Keratinocyte (primary cell): ENCODE measurements around the gene NRG2. TPM values are rescaled to one million over a fixed set of nuclear protein-coding genes. Genes with fewer than 3 reads are reported as not detected.

Source experiments
- DNase-seq: peaks from one replicate; pipeline ENCODE4 v3.0.0-alpha.2; 2011; ENCODE audit warnings: low read depth, missing footprints, low spot score
- FAIRE-seq: peaks from 2 replicates; lab custom pipeline; 2011; peaks lifted over from hg19 to GRCh38; lab: Jason Lieb, UNC
- H2AFZ ChIP-seq: 2 replicates; pipeline ENCODE4 v1.6.0; 2012; ENCODE audit warnings: low read length, control low read depth, inconsistent platforms; ENCODE audit not compliant: control insufficient read depth
- H3K27ac ChIP-seq: 2 replicates; pipeline ENCODE4 v1.5.1; 2011; ENCODE audit warnings: low read length; ENCODE audit not compliant: control insufficient read depth, insufficient read depth
- H3K27me3 ChIP-seq: 3 replicates; pipeline ENCODE4 v1.6.0; 2011; ENCODE audit warnings: low read length; ENCODE audit not compliant: control insufficient read depth, insufficient read depth; ENCODE audit errors: extremely low read depth
- H3K36me3 ChIP-seq, 2 experiments: 2 replicates in 1 of 2; 3 replicates in 1 of 2; pipeline ENCODE4 v1.5.1; 2011; ENCODE audit warnings: low read length in 2 of 2, mild to moderate bottlenecking in 1 of 2; ENCODE audit not compliant: control insufficient read depth in 2 of 2, insufficient read depth in 2 of 2; ENCODE audit errors: extremely low read depth in 1 of 2
- H3K4me1 ChIP-seq: 3 replicates; pipeline ENCODE4 v1.5.1; 2011; ENCODE audit warnings: low read length; ENCODE audit not compliant: control insufficient read depth, insufficient read depth; ENCODE audit errors: extremely low read depth
- H3K4me2 ChIP-seq: 3 replicates; pipeline ENCODE4 v1.6.0; 2011; ENCODE audit warnings: low read depth, low read length; ENCODE audit not compliant: control insufficient read depth, insufficient read depth; ENCODE audit errors: extremely low read depth
- H3K4me3 ChIP-seq, 3 experiments: fragments of 200-600 bp in 1 of 3; sonication (generic) in 1 of 3; 2 replicates in 2 of 3; 3 replicates in 1 of 3; pipeline ENCODE4 v1.5.1; 2011 to 2016; ENCODE audit warnings: low read length in 3 of 3, mild to moderate bottlenecking in 3 of 3, control low read depth in 2 of 3, inconsistent platforms in 1 of 3, low read depth in 1 of 3, mixed read lengths in 1 of 3, mixed run types in 1 of 3, moderate library complexity in 1 of 3; ENCODE audit not compliant: control insufficient read depth in 2 of 3, insufficient read depth in 2 of 3; ENCODE audit errors: extremely low read depth in 1 of 3
- H3K79me2 ChIP-seq: 2 replicates; pipeline ENCODE4 v1.6.0; 2012; ENCODE audit warnings: low read length; ENCODE audit not compliant: control insufficient read depth, insufficient read depth
- H3K9ac ChIP-seq: 3 replicates; pipeline ENCODE4 v1.6.0; 2011; ENCODE audit warnings: low read length; ENCODE audit not compliant: control insufficient read depth, insufficient read depth; ENCODE audit errors: extremely low read depth
- H3K9me1 ChIP-seq: 3 replicates; pipeline ENCODE4 v1.6.0; 2011; ENCODE audit warnings: low read length; ENCODE audit not compliant: control insufficient read depth, insufficient read depth; ENCODE audit errors: extremely low read depth
- H3K9me3 ChIP-seq: 2 replicates; pipeline ENCODE4 v1.5.1; 2012; ENCODE audit warnings: low read depth, low read length; ENCODE audit not compliant: control insufficient read depth
- H4K20me1 ChIP-seq: 3 replicates; pipeline ENCODE4 v1.6.0; 2011; ENCODE audit warnings: low read length; ENCODE audit not compliant: control insufficient read depth, insufficient read depth; ENCODE audit errors: extremely low read depth
- CTCF ChIP-seq, 3 experiments: IDR thresholded peaks in 1 of 3; conservative IDR thresholded peaks in 1 of 3; optimal IDR thresholded peaks in 1 of 3; 2 replicates in 2 of 3; 3 replicates in 1 of 3; pipeline versions ENCODE3 to v1.5.1; 2011; ENCODE audit warnings: low read length in 3 of 3, mild to moderate bottlenecking in 3 of 3, moderate library complexity in 2 of 3, control low read depth in 1 of 3, inconsistent platforms in 1 of 3; ENCODE audit not compliant: insufficient read depth in 2 of 3; ENCODE audit errors: extremely low read depth in 1 of 3
- EZH2 ChIP-seq: IDR thresholded peaks from one replicate; pipeline ENCODE4 v1.6.1; 2012; ENCODE audit warnings: inconsistent platforms, mild to moderate bottlenecking, low read length, moderate library complexity
- dilution Hi-C: fragments of 300-500 bp; cut with MboI; formaldehyde crosslinking; loops from one replicate; pipeline ENCODE4 v1.7.0; 2020; ENCODE audit warnings: low sequenced_read_pairs; ENCODE audit not compliant: extremely low pct_ligation_motif_present
- polyA plus RNA-seq, 5 experiments: library from polyadenylated mRNA; depleted of rRNA in 3 of 5; stranded (reverse) in 3 of 5; stranded (forward) in 1 of 5; unstranded in 1 of 5; fragments of >200 nt; gene quantifications; 1 replicate in 1 of 5; 2 replicates in 3 of 5; 3 replicates in 1 of 5; pipeline versions ENCODE4 v1.2.1 to v1.2.3, GENCODE V29; 2011 to 2012; ENCODE audit warnings: missing spikeins in 2 of 5, low read depth in 1 of 5, low replicate concordance in 1 of 5

The NRG2 gene
- polyA plus RNA-seq, 1 donor (not counting 4 experiments of a cell fraction or from before 2014, with no cell fraction given) = 0.13 TPM

DNA sequence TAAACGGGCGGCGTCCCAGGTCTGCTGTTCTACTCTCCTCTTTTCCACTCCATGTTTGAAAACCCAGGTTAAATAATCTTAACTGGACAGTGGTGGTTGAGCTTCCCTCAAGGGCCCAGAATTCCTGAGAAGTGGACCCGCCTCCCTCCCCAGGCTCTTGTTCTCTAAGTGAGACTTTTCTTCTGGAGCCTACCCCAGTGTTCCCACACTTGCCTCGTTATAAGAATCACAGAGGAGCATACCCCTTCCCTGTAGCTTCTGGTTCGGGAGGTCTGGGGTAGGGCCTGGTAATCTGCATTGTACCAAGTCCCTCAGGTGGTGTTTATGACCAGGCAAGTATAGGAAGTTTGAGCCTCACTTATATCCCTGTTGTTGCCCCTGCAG lies 235.5 kb downstream of the NRG2 start:
- Histone ChIP-seq H3K4me2 (no peak overlapping the region), H3K27ac (no peak overlapping the region), H3K79me2 (no peaks in the 10 kb centered on the region), H3K9ac (no peak overlapping the region), H3K9me3 (no peaks in the 10 kb centered on the region), H3K9me1 (no peaks in the 10 kb centered on the region), H3K36me3 (no peaks in the 10 kb centered on the region), H3K4me1 (no peaks in the 10 kb centered on the region), H3K27me3 (peaks cover 6% of the 10 kb centered on the region), H2AFZ (no peak overlapping the region), H4K20me1 (no peaks in the 10 kb centered on the region), H3K4me3 (no peak overlapping the region)
- dilution Hi-C loops = no loop called here
- TF ChIP-seq CTCF (optimal IDR thresholded peaks at IDR 0.05 in 1 of 3, IDR thresholded peaks at IDR 0.05 in 1 of 3, conservative IDR thresholded peaks at IDR 0.05 in 1 of 3; ENCODE audit: extremely low read depth in 1 of 3, insufficient read depth in 2 of 3, low read length in 3 of 3) = no peak
- no peak for TF ChIP-seq EZH2
- FAIRE-seq (no peak), DNase-seq (no peak)

DNA sequence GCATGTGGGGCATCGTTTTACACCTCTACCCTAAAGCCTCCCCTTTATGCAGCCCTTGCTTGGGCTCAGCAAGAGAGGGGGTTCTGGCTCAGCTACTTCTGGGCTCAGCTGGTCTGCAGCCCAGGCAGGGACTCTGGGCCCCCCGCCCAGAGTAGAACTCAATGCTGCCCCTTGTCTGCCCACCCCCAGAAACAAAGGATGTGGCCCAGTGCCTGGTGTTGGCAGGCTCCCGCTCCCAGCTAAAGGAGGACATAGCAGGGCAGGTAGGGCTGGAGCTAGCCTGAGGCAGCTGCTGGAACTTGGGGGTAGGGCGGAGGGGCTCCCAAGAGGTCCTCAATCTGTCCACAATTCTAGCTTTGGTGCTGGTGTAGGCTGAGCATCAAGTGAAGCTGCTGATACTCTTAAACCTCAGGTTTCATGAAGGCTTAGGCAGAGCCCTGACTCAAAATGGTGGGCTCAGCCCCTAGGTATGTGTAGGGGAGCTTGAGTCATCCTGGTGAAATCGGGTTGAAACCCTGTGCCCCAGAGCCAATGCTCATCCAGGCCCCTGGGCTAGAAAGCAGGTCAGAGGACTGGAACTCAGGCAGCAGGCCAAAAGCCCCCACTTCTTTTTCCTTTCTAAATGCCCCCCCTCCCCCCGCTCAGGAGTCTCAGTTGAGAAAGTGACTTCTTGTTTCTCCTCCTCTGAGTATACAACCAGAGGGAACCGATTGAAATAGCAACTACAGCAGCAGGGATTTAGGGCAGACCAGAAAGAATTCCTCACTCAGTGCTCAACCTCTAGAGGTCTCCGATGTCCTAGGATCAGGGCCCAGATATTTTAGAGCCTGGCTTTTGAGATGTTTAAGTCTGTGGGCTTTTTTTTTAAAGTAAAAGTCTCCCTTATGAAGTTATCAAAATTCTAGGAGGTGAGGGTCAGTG lies 236.1 kb downstream of the NRG2 start:
- no peaks in the 10 kb centered on the region for H3K79me2 ChIP-seq
- no peak overlapping the region for H2AFZ ChIP-seq
- no peaks in the 10 kb centered on the region for H3K36me3 ChIP-seq
- dilution Hi-C loops = no loop called here
- H3K27me3 ChIP-seq = peaks cover 6% of the 10 kb centered on the region
- no peak for DNase-seq
- H3K4me2 ChIP-seq = no peak overlapping the region
- H3K9ac ChIP-seq = no peak overlapping the region
- FAIRE-seq = no peak
- H3K27ac ChIP-seq = no peak overlapping the region
- H4K20me1 ChIP-seq = no peaks in the 10 kb centered on the region
- no peaks in the 10 kb centered on the region for H3K4me1 ChIP-seq
- no peaks in the 10 kb centered on the region for H3K9me3 ChIP-seq
- H3K4me3 ChIP-seq = no peak overlapping the region
- H3K9me1 ChIP-seq = no peaks in the 10 kb centered on the region
- TF ChIP-seq CTCF (optimal IDR thresholded peaks at IDR 0.05 in 1 of 3, IDR thresholded peaks at IDR 0.05 in 1 of 3, conservative IDR thresholded peaks at IDR 0.05 in 1 of 3; ENCODE audit: extremely low read depth in 1 of 3, insufficient read depth in 2 of 3, low read length in 3 of 3) (no peak), EZH2 (no peak)
